ENCODE results near the gene GMPR2. TPM values are rescaled to one million over a fixed set of nuclear protein-coding genes. Genes with fewer than 3 reads are reported as not detected.

GMPR2 gene
- total and polyA plus RNA-seq, 2 of the 13 experiments (the other 11 are each of a cell fraction or from before 2014, with no cell fraction given): 210 to 273 TPM

- in situ Hi-C loops (cut with HindIII; ENCODE audit: extremely low pct_ligation_motif_present, low pct_unique_long_range_greater_than_20kb): no loop called here
- TF ChIP-seq ZNF558 (CRISPR knock-in tag; IDR thresholded peaks at IDR 0.05; ENCODE audit: borderline replicate concordance) (no peak), POLR2AphosphoS5 (IDR thresholded peaks at IDR 0.05; ENCODE audit: low read depth, low read length) (0 out of 2 replicates have a peak, but pooled peaks have one; percentile 17), MED1 (CRISPR knock-in tag; IDR thresholded peaks at IDR 0.05) (no peak), ERF (CRISPR knock-in tag; IDR thresholded peaks at IDR 0.05) (0 out of 2 replicates have a peak, but pooled peaks have one; percentile 8), ZNF609 (CRISPR knock-in tag; IDR thresholded peaks at IDR 0.05; ENCODE audit: borderline replicate concordance) (peak; percentile 22; the same call in 1 of the 2 replicates), NR0B2 (CRISPR knock-in tag; IDR thresholded peaks at IDR 0.05) (no peak), ZNF138 (CRISPR knock-in tag; IDR thresholded peaks at IDR 0.05; ENCODE audit: low read depth) (no peak), ZC3H4 (CRISPR knock-in tag; IDR thresholded peaks at IDR 0.05; ENCODE audit: borderline replicate concordance) (0 out of 2 replicates have a peak, but pooled peaks have one; percentile 30), RARG (CRISPR knock-in tag; IDR thresholded peaks at IDR 0.05; ENCODE audit: low read depth) (0 out of 2 replicates have a peak, but pooled peaks have one; percentile 54), MEF2D (CRISPR knock-in tag; IDR thresholded peaks at IDR 0.05) (no peak; the same call in 1 of the 2 replicates), HNF1A (IDR thresholded peaks at IDR 0.05; ENCODE audit: low read depth) (no peak), HNF1A (CRISPR knock-in tag; IDR thresholded peaks at IDR 0.05; ENCODE audit: borderline replicate concordance) (peak; percentile 21; the same call in 1 of the 2 replicates)
Measured at GRCh38 chr14:24234095-24235005, 1.6 kb downstream of the GMPR2 start.

More at GRCh38 chr14:24234095-24235005, 1.6 kb downstream of the GMPR2 start:
- Histone ChIP-seq H2AFZ (ENCODE audit: low read length) (no peak overlapping the region), H3K27ac (ENCODE audit: extremely low read length, insufficient read depth, low read length) (no peak overlapping the region), H3K27me3 (ENCODE audit: control insufficient read depth in 1 of 2, insufficient read depth in 2 of 2, low read length in 2 of 2) (peaks cover 0 to 4% of the 10 kb centered on the region in 2 experiments; a peak in 1 of 5 replicates), H3K79me2 (ENCODE audit: insufficient read depth, low read length) (peaks cover 48% of the 10 kb centered on the region), H3K9me3 (ENCODE audit: low read length) (no peaks in the 10 kb centered on the region), H3K4me3 (replicated peaks in 1 of 3; ENCODE audit: insufficient read depth in 1 of 3, low read depth in 2 of 3, low read length in 3 of 3) (peak overlapping the region in 2 of 3 experiments; percentile 85 to 91; a peak in 1 of 6 replicates), H3K4me2 (ENCODE audit: low read depth, low read length) (peak overlapping the region; percentile 96), H3K4me1 (ENCODE audit: insufficient read depth, low read length) (peaks cover 39% of the 10 kb centered on the region), H3K9ac (ENCODE audit: insufficient read depth, low read depth, low read length) (no peak overlapping the region), H3K36me3 (replicated peaks in 1 of 2; ENCODE audit: control insufficient read depth in 1 of 2, insufficient read depth in 2 of 2, low read length in 2 of 2) (peaks cover 32 to 56% of the 10 kb centered on the region in 2 experiments), H4K20me1 (ENCODE audit: insufficient read depth, low read length) (peaks cover 7% of the 10 kb centered on the region; the same call in 1 of the 2 replicates)
- 95% methylated on average over 3 of the region's 3 CpGs for WGBS (ENCODE audit: low lambda C conversion rate)
- BruUV-seq (replicated peaks): no TSS peak
- ChIA-PET CTCF (ENCODE audit: low intra/inter-chr PET ratio, low total read pairs) (no interaction called here), POLR2A (interaction anchor here (1.1 to 18.0 kb wide), 12 partner anchors 8 to 176 kb away, joined by 3 to 850 read pairs (median 5); partner anchors contain the start of genes CHMP4A, CIDEB, DHRS1 and LTB4R)
- intact Hi-C loops (cut with micrococcal nuclease; ENCODE audit: unreplicated experiment): loop anchor here (10.0 kb wide), 1 partner anchor 1190 kb away; no protein-coding TSS in a partner anchor
- no peak for DNase-seq (ENCODE audit: low spot score)
- ATAC-seq: no peak
- peak; percentile 44 for FAIRE-seq
